GOT3 (cell line): ENCODE data around the gene CHCHD6.

ENCODE experiments used
- DNase-seq: peaks from one replicate; lab custom pipeline; 2025; ENCODE audit warnings: mixed read lengths; lab: John Stamatoyannopoulos, UW

Gene CHCHD6

GRCh38 chr3:126994661-126995245, 290.7 kb downstream of the CHCHD6 start:
- no peak for DNase-seq

DNA sequence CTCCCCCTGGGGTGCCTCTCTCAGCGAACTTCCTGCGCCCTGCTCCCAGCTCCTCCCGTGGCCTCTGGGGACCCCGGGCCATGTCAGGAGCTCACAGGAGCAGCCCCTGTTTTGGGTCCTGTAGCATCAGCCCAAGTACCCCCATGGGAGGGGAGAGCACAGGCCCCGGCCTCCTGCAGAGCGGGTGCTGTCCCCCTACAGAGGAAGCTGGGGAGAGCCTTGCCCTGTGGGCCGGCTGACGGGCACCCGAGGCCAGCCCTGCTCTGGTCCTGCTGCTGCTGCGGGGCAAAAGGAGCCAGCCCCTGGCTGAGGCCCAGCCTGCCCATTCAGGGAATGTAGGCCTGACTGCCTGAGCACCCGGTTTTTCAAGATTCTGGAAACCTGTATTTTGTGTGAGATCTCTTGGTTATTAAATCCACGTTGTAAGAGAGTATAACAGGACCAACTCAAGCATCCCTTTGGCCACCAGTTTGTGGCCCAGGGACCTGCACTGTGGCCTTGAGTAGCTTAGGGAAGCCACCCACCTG, 291.3 kb downstream of the CHCHD6 start:
- DNase-seq: no peak

- no peak for DNase-seq
These were observed 292.0 kb downstream of the CHCHD6 start for GRCh38 chr3:126995926-126996512.

DNA sequence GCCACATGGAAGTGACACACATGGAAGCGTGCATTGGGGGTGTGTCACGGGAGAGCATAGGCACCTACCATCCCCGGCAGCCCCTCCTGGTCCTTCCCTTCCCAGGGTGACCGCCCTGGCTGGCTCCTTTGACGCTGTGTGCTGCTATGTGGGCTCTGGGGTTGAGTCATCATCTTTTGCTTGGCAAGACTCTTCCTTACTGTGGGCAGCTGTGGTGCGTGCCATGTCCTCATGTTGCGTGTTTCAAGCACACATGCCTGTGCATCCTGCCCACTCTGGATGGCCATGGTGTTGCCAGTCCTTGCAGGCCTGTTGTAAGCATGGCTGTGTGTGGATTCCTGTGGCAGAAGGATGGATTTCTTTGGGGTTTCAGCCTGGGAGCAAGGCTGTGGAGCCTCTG, 292.9 kb downstream of the CHCHD6 start:
- no peak for DNase-seq

DNA sequence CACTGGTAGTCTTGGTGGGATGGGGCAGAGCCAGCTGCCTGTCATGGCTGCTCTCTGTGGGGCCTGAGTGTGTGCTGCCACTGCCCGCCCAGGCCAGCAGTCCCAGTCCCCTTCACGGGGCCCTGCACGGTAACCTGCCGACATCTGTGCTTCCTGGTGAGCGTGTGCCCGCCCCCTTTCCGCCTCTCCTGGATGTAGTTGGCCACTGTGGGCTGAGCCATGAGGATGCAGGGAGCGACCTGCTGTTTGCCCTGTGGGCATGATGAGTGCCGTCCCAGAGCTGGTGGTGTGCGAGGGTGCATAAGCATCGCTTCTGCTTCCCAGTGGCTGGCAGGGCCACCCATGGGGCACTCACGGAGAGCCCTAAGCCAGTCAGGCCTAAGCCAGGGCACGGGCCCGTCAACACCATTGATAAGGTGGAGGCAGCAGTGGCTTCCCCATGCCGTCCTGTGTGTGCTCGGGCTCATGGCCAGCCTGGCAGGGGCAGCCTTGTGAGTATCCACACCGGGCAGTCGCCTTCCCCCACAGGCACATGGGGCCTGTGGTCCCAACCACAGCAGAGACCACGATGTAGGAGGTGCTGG, 293.5 kb downstream of the CHCHD6 start:
- no peak for DNase-seq

GRCh38 chr3:126998320-126998719, 294.3 kb downstream of the CHCHD6 start:
- DNase-seq: no peak

DNA sequence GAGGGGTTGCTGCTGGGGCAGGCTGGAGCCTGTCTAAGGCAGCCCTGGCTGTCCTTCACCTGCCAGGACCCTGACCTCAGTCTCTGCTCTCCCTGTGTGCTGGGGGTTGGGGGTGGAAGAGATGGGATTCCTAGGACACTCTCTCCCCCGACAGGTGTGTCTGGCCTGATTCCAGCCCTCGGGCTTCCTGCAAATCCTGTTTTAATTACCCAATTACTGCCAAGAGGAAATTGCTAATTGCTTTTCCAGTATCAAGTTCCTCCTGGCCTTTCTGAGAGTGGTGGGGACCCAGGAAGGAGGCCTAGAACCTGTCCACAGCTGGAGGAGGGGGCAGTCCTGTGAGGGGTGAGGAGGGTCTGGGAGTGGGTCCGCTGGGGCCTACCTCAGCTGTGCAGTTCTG, 294.7 kb downstream of the CHCHD6 start:
- DNase-seq: no peak

GRCh38 chr3:126999383-126999782, 295.3 kb downstream of the CHCHD6 start:
- no peak for DNase-seq

- DNase-seq: no peak
These were observed 296.1 kb downstream of the CHCHD6 start for GRCh38 chr3:127000119-127000518.

DNA sequence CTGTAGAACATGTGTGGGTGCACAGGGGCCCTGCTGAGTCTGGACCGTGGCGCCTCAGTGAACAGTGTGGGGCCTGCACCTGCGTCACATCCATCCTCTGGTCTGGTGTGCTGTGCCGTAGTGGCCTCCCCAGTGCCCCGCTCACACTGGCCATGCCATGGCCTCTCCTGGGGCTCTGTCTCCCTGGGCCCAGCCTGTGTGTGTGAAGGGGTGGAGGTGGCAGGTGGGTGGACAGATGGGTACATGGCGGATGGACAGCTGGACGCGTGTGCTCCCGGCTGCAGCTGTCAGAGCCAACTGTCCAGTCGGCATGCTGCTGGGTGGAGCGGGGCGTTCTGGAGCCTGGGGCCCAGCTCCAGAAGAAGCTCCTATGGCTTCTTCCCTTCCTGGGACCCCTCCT, 296.7 kb downstream of the CHCHD6 start:
- no peak for DNase-seq

- DNase-seq: no peak
These were observed 297.6 kb downstream of the CHCHD6 start for GRCh38 chr3:127001486-127002194.

GRCh38 chr3:127002195-127003174, 298.4 kb downstream of the CHCHD6 start:
- no peak for DNase-seq

DNA sequence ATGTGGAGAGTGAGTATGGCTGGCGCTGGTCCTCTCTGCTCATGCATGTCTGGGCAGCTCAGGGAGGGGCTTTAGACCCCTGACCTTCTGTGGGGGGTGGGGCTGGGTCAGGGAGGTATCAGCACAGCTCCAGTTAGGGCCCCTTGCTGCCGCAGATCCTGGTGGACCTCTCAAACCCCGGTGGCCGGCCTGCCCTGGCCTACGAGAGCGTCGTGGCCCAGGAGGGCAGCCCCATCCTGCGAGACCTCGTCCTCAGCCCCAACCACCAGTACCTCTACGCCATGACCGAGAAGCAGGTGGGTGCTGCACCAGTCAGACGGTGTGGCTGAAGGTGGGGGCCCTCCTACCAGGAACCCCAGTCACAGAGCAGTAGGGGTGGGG, 299.1 kb downstream of the CHCHD6 start:
- no peak for DNase-seq

- DNase-seq: no peak
These were observed 299.7 kb downstream of the CHCHD6 start for GRCh38 chr3:127003601-127004280.

DNA sequence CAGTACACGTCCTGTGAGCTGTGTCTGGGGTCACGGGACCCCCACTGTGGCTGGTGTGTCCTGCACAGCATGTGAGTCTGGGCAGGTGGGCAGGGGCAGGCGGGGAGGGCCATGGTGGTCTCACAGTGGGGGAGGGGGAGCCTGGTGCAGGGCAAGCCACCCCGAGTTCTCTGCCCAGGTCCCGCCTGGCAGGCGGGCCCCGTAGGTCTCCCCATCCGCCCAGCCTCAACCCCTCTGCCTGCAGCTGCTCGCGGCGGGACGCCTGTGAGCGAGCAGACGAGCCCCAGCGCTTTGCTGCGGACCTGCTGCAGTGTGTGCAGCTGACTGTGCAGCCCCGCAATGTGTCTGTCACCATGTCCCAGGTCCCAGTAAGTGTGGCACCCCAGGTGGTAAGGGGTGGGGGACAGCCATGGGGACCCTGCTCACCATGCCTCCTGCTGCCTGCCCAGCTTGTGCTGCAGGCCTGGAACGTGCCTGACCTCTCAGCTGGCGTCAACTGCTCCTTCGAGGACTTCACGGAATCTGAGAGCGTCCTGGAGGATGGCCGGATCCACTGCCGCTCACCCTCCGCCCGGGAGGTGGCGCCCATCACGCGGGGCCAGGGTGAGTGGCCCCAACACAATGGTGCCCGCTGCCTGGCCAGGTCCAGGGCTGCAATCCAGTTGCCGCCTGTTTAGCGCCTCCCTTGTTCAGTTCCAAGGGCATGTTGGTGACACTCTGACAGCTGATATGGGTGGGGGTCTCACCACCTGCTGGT, 300.8 kb downstream of the CHCHD6 start:
- no peak for DNase-seq

GRCh38 chr3:127005864-127006500, 301.9 kb downstream of the CHCHD6 start:
- no peak for DNase-seq

- no peak for DNase-seq
These were observed 302.9 kb downstream of the CHCHD6 start for GRCh38 chr3:127006781-127007436.

DNA sequence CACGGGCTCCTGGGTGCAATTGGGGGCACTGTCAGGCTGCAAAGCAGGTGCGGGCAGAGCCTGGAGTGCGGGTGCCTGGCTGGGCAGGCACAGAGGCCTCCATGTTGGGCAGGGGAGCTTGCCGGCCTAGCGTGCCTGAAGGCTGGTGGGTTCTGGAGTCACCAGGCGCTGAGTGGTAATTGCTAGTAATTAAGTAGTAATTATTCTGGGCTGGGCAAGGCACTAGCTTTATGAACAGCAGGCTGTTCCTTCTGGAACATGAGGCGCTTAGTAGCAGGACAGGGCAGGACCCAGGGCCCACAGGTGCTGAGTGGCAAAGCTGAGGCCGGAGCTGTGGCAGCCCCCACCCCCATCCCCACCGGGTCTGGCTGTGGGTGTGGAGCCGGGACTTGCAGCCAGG, 304.2 kb downstream of the CHCHD6 start:
- no peak for DNase-seq

GRCh38 chr3:127009531-127009930, 305.5 kb downstream of the CHCHD6 start:
- no peak for DNase-seq
